HCT116 (cell line): ENCODE measurements around the gene PRRT1. TPM values are rescaled to one million over a fixed set of nuclear protein-coding genes. Genes with fewer than 3 reads are reported as not detected.

ENCODE experiments used
- ATAC-seq: fragments of 200-7000 bp; cut with Tn5 transposase; 2 replicates; pipeline ENCODE4 v1.9.1; 2020; ENCODE audit warnings: mild to moderate bottlenecking, moderate library complexity
- BruUV-seq: library from RNA; stranded (reverse); fragments of 400-500 nt; replicated peaks from 2 replicates; lab custom pipeline; 2021; lab: Mats Ljungman, UMichigan
- CTCF ChIA-PET: fragments of 300-600 bp; sonication (Branson Sonifier 250); formaldehyde crosslinking; loops from one replicate; lab custom pipeline; 2021; ENCODE audit warnings: antibody characterized with exemption; lab: Charles Lee
- POLR2A ChIA-PET: fragments of 300-600, 350-600 bp; sonication (Branson Sonifier 250); formaldehyde crosslinking; loops from one replicate; lab custom pipeline; 2021; ENCODE audit warnings: antibody characterized with exemption; lab: Charles Lee
- RAD21 ChIA-PET, 2 experiments: fragments of 300-600 bp; sonication (Branson Sonifier 250); formaldehyde crosslinking; loops; one replicate each; lab custom pipeline; 2023; ENCODE audit warnings: low total read pairs in 2 of 2; ENCODE audit not compliant: uncharacterized antibody in 2 of 2, unreplicated experiment in 2 of 2, low non-redundant PET in 1 of 2; lab: Charles Lee
- DNase-seq: peaks from one replicate; pipeline ENCODE4 v3.0.0-alpha.2; 2010; ENCODE audit warnings: low read depth, low spot score
- H2AFZ ChIP-seq: fragments of 200-600 bp; shearing (Covaris generic), sonication (generic); 2 replicates; pipeline ENCODE4 v1.6.1; 2017; ENCODE audit warnings: low read depth, mixed run types, mixed read lengths, antibody characterized with exemption, low read length; ENCODE audit not compliant: poor library complexity, severe bottlenecking
- H3K27ac ChIP-seq: 2 replicates; pipeline ENCODE4 v1.5.1; 2012; ENCODE audit warnings: low read depth, low read length
- H3K27me3 ChIP-seq: fragments of 200-600 bp; sonication (generic); 2 replicates; pipeline ENCODE4 v1.6.1; 2016; ENCODE audit warnings: mixed run types, low read length, mixed read lengths; ENCODE audit not compliant: insufficient read depth
- H3K36me3 ChIP-seq, 2 experiments: fragments of 200-500 bp in 1 of 2; fragments of 200-600 bp in 1 of 2; sonication (Bioruptor generic) in 1 of 2; sonication (generic) in 1 of 2; 2 replicates each; pipeline versions ENCODE4 v1.5.1 to v1.6.1; 2014 to 2016; ENCODE audit warnings: low read length in 2 of 2, inconsistent platforms in 1 of 2, mixed read lengths in 1 of 2, mixed run types in 1 of 2; ENCODE audit not compliant: insufficient read depth in 2 of 2, control insufficient read depth in 1 of 2
- H3K4me1 ChIP-seq, 2 experiments: fragments of 200-600 bp in 1 of 2; sonication (generic) in 1 of 2; 2 replicates each; pipeline versions ENCODE4 v1.5.1 to v1.6.1; 2012 to 2017; ENCODE audit warnings: low read length in 2 of 2, inconsistent platforms in 1 of 2, mild to moderate bottlenecking in 1 of 2, mixed read lengths in 1 of 2, mixed run types in 1 of 2, moderate library complexity in 1 of 2; ENCODE audit not compliant: insufficient read depth in 2 of 2, control insufficient read depth in 1 of 2
- H3K4me2 ChIP-seq: fragments of 200-600 bp; sonication (generic); 2 replicates; pipeline ENCODE4 v1.6.1; 2017; ENCODE audit warnings: mixed run types, low read length, mixed read lengths
- H3K4me3 ChIP-seq, 2 experiments: fragments of 200-600 bp in 1 of 2; sonication (generic) in 1 of 2; replicated peaks in 1 of 2; 2 replicates each; pipeline ENCODE4 v1.5.1; 2011 to 2016; ENCODE audit warnings: low read length in 2 of 2, control low read depth in 1 of 2, low read depth in 1 of 2, mild to moderate bottlenecking in 1 of 2, mixed read lengths in 1 of 2, mixed run types in 1 of 2
- H3K79me2 ChIP-seq: fragments of 200-600 bp; sonication (generic); 2 replicates; pipeline ENCODE4 v1.6.1; 2017; ENCODE audit warnings: mild to moderate bottlenecking, mixed run types, low read length, moderate library complexity, mixed read lengths; ENCODE audit not compliant: insufficient read depth
- H3K9ac ChIP-seq: fragments of 200-600 bp; sonication (generic); 2 replicates; pipeline ENCODE4 v1.6.1; 2016; ENCODE audit warnings: low read length, mixed read lengths
- H3K9me2 ChIP-seq: fragments of 200-600 bp; sonication (generic), shearing (Covaris generic); 2 replicates; pipeline ENCODE4 v1.6.1; 2017; ENCODE audit warnings: mixed run types, mild to moderate bottlenecking, moderate library complexity; ENCODE audit not compliant: insufficient read depth
- H3K9me3 ChIP-seq, 2 experiments: fragments of 200-500 bp in 1 of 2; fragments of 200-600 bp in 1 of 2; sonication (Bioruptor generic) in 1 of 2; sonication (generic) in 1 of 2; 2 replicates each; pipeline ENCODE4 v1.6.1; 2014 to 2017; ENCODE audit warnings: low read length in 2 of 2, mixed read lengths in 2 of 2, inconsistent platforms in 1 of 2, low read depth in 1 of 2, mild to moderate bottlenecking in 1 of 2, mixed run types in 1 of 2, moderate library complexity in 1 of 2; ENCODE audit not compliant: control insufficient read depth in 1 of 2, insufficient read depth in 1 of 2
- H4K20me1 ChIP-seq: fragments of 200-600 bp; sonication (generic), shearing (Covaris generic); 2 replicates; pipeline ENCODE4 v1.6.1; 2017; ENCODE audit warnings: mixed run types, mild to moderate bottlenecking, moderate library complexity; ENCODE audit not compliant: insufficient read depth
- CBX3 ChIP-seq: IDR thresholded peaks from 2 replicates; pipeline ENCODE4 v1.6.1; 2012; ENCODE audit warnings: low read depth
- CEBPB ChIP-seq: IDR thresholded peaks from 2 replicates; pipeline ENCODE4 v1.6.1; 2012; ENCODE audit warnings: low read depth
- EGR1 ChIP-seq: IDR thresholded peaks from 2 replicates; pipeline ENCODE4 v1.6.1; 2012; ENCODE audit warnings: low read depth
- ELF1 ChIP-seq: IDR thresholded peaks from 2 replicates; pipeline ENCODE4 v1.6.1; 2012; ENCODE audit warnings: low read depth, borderline replicate concordance
- EZH2 ChIP-seq: fragments of 200-600 bp; sonication (generic); IDR thresholded peaks from 2 replicates; pipeline ENCODE4 v1.6.1; 2017; ENCODE audit warnings: antibody characterized with exemption, mixed run types
- EZH2phosphoT487 ChIP-seq: fragments of 200-600 bp; IDR thresholded peaks from 2 replicates; pipeline ENCODE4 v1.6.1; 2018; ENCODE audit warnings: antibody characterized with exemption, borderline replicate concordance
- JUND ChIP-seq: IDR thresholded peaks from 2 replicates; pipeline ENCODE4 v1.6.1; 2012
- POLR2AphosphoS5 ChIP-seq: IDR thresholded peaks from 2 replicates; pipeline ENCODE4 v1.6.1; 2011; ENCODE audit warnings: mild to moderate bottlenecking, low read depth, low read length, moderate library complexity
- RAD21 ChIP-seq: IDR thresholded peaks from 2 replicates; pipeline ENCODE4 v1.6.1; 2012; ENCODE audit warnings: low read depth, mild to moderate bottlenecking
- SP1 ChIP-seq: IDR thresholded peaks from 2 replicates; pipeline ENCODE4 v1.6.1; 2012; ENCODE audit warnings: low read depth
- SRF ChIP-seq: IDR thresholded peaks from 2 replicates; pipeline ENCODE4 v1.6.1; 2012; ENCODE audit warnings: low read depth
- TCF7L2 ChIP-seq: IDR thresholded peaks from 2 replicates; pipeline ENCODE4 v1.7.0; 2011; ENCODE audit warnings: borderline replicate concordance, inconsistent platforms; ENCODE audit not compliant: insufficient read depth, insufficient read length; ENCODE audit errors: extremely low read depth
- YY1 ChIP-seq: IDR thresholded peaks from 2 replicates; pipeline ENCODE4 v1.6.1; 2011; ENCODE audit warnings: low read length, low read depth, moderate library complexity, mild to moderate bottlenecking; ENCODE audit not compliant: insufficient replicate concordance; ENCODE audit errors: extremely low read depth
- ZFX ChIP-seq: fragments of 450-650 bp; IDR thresholded peaks from 2 replicates; pipeline ENCODE4 v1.6.1; 2017
- ZNF274 ChIP-seq: fragments of 200-500 bp; sonication (Bioruptor generic); IDR thresholded peaks from 2 replicates; pipeline ENCODE4 v1.6.1; 2014; ENCODE audit warnings: mild to moderate bottlenecking, low read depth, low read length, inconsistent platforms
- intact Hi-C: fragments of 100-400 bp; cut with micrococcal nuclease; formaldehyde crosslinking; loops from 2 replicates; pipeline ENCODE4 v1.10.0; 2022
- total RNA-seq: library from RNA; stranded (reverse); gene quantifications from one replicate; pipeline ENCODE4 v1.2.1, GENCODE V29; 2021; ENCODE audit not compliant: unreplicated experiment
- TF ChIP-seq, protein P1 (sequence below): IDR thresholded peaks from 2 replicates; pipeline ENCODE4 v1.6.1; 2012; ENCODE audit warnings: low read depth
- TF ChIP-seq, protein P2 (sequence below): IDR thresholded peaks from 2 replicates; pipeline ENCODE4 v1.6.1; 2011; ENCODE audit warnings: mild to moderate bottlenecking, low read length, moderate library complexity; ENCODE audit not compliant: insufficient replicate concordance; ENCODE audit errors: extremely low read depth
- TF ChIP-seq, protein P3 (sequence below): IDR thresholded peaks from 2 replicates; pipeline ENCODE4 v1.6.1; 2012
- TF ChIP-seq, protein P4 (sequence below), 3 experiments: fragments of 200-600 bp in 1 of 3; sonication (generic) in 1 of 3; IDR thresholded peaks in 2 of 3; conservative IDR thresholded peaks in 1 of 3; 2 replicates each; pipeline ENCODE4 v1.5.1; 2012 to 2017; ENCODE audit warnings: low read depth in 2 of 3, low read length in 2 of 3, antibody characterized with exemption in 1 of 3, borderline replicate concordance in 1 of 3, control low read depth in 1 of 3, mild to moderate bottlenecking in 1 of 3, mixed read lengths in 1 of 3, mixed run types in 1 of 3, moderate library complexity in 1 of 3; ENCODE audit not compliant: insufficient read depth in 1 of 3
- TF ChIP-seq, protein P5 (sequence below): IDR thresholded peaks from 2 replicates; pipeline ENCODE4 v1.6.1; 2012

The PRRT1 gene
- total RNA-seq, 1 experiment from 2014 or later = 6.1 TPM

DNA sequence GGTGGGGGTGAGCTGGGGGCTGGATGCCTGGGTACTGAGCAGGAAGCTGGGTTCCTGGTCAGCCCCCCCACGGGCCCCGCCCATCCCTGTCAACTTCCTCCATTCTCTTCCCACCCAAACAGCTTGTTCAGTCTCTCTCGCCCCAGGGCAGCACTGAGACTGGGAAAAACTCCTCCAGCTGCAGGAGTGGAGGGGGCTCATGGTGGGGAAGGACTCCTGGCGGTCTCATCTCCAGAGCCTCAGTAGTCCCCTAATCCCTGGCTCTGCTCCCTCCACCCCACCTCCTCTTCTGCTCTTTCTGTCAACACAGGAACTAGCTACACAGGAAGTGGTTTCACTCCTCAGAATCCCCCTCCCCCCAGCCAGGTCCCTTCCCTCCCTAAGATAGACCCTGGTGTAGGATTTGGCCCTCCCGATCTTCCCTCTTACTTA lies 40.9 kb upstream of the PRRT1 start, which contains the start of gene GPSM3:
TSS of gene GPSM3 (minus strand) at position 36 of the 432 bp plus-strand sequence. CDS start 130 bp downstream, outside the sequence.
- Histone ChIP-seq H3K9me2 (no peaks in the 10 kb centered on the region), H3K79me2 (peaks cover 13% of the 10 kb centered on the region), H2AFZ (no peak within 1 kb of the TSS), H3K4me1 (peaks cover 33 to 69% of the 10 kb centered on the region in 2 experiments), H3K27ac (no peak within 1 kb of the TSS; the same call in 1 of the 2 replicates), H3K4me2 (peak within 1 kb of the TSS; percentile 52), H4K20me1 (no peaks in the 10 kb centered on the region), H3K36me3 (no peaks in the 10 kb centered on the region), H3K27me3 (no peaks in the 10 kb centered on the region), H3K9ac (peak within 1 kb of the TSS; percentile 16; the same call in 1 of the 2 replicates), H3K9me3 (no peaks in the 10 kb centered on the region), H3K4me3 (no peak within 1 kb of the TSS)
- ChIA-PET RAD21 (no interaction called here), CTCF (no interaction called here), POLR2A (interaction anchor here (1.0 kb wide), 1 partner anchor 16 kb away, joined by 5 read pairs; no protein-coding TSS in a partner anchor)
- ATAC-seq (no peak), DNase-seq (no peak)
- TF ChIP-seq CEBPB (no peak), ZNF274 (no peak), ZFX (no peak), RAD21 (no peak), YY1 (no peak), SRF (no peak), SP1 (no peak), EZH2phosphoT487 (no peak), JUND (no peak), EZH2 (no peak), EGR1 (no peak), TCF7L2 (no peak), CBX3 (no peak), ELF1 (no peak), POLR2AphosphoS5 (no peak)
- TF ChIP-seq, protein P1, sequence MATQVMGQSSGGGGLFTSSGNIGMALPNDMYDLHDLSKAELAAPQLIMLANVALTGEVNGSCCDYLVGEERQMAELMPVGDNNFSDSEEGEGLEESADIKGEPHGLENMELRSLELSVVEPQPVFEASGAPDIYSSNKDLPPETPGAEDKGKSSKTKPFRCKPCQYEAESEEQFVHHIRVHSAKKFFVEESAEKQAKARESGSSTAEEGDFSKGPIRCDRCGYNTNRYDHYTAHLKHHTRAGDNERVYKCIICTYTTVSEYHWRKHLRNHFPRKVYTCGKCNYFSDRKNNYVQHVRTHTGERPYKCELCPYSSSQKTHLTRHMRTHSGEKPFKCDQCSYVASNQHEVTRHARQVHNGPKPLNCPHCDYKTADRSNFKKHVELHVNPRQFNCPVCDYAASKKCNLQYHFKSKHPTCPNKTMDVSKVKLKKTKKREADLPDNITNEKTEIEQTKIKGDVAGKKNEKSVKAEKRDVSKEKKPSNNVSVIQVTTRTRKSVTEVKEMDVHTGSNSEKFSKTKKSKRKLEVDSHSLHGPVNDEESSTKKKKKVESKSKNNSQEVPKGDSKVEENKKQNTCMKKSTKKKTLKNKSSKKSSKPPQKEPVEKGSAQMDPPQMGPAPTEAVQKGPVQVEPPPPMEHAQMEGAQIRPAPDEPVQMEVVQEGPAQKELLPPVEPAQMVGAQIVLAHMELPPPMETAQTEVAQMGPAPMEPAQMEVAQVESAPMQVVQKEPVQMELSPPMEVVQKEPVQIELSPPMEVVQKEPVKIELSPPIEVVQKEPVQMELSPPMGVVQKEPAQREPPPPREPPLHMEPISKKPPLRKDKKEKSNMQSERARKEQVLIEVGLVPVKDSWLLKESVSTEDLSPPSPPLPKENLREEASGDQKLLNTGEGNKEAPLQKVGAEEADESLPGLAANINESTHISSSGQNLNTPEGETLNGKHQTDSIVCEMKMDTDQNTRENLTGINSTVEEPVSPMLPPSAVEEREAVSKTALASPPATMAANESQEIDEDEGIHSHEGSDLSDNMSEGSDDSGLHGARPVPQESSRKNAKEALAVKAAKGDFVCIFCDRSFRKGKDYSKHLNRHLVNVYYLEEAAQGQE = no peak
- TF ChIP-seq, protein P2, sequence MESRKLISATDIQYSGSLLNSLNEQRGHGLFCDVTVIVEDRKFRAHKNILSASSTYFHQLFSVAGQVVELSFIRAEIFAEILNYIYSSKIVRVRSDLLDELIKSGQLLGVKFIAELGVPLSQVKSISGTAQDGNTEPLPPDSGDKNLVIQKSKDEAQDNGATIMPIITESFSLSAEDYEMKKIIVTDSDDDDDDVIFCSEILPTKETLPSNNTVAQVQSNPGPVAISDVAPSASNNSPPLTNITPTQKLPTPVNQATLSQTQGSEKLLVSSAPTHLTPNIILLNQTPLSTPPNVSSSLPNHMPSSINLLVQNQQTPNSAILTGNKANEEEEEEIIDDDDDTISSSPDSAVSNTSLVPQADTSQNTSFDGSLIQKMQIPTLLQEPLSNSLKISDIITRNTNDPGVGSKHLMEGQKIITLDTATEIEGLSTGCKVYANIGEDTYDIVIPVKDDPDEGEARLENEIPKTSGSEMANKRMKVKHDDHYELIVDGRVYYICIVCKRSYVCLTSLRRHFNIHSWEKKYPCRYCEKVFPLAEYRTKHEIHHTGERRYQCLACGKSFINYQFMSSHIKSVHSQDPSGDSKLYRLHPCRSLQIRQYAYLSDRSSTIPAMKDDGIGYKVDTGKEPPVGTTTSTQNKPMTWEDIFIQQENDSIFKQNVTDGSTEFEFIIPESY = no peak
- TF ChIP-seq, protein P3, sequence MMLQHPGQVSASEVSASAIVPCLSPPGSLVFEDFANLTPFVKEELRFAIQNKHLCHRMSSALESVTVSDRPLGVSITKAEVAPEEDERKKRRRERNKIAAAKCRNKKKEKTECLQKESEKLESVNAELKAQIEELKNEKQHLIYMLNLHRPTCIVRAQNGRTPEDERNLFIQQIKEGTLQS = no peak
- TF ChIP-seq, protein P4, sequence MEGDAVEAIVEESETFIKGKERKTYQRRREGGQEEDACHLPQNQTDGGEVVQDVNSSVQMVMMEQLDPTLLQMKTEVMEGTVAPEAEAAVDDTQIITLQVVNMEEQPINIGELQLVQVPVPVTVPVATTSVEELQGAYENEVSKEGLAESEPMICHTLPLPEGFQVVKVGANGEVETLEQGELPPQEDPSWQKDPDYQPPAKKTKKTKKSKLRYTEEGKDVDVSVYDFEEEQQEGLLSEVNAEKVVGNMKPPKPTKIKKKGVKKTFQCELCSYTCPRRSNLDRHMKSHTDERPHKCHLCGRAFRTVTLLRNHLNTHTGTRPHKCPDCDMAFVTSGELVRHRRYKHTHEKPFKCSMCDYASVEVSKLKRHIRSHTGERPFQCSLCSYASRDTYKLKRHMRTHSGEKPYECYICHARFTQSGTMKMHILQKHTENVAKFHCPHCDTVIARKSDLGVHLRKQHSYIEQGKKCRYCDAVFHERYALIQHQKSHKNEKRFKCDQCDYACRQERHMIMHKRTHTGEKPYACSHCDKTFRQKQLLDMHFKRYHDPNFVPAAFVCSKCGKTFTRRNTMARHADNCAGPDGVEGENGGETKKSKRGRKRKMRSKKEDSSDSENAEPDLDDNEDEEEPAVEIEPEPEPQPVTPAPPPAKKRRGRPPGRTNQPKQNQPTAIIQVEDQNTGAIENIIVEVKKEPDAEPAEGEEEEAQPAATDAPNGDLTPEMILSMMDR (IDR thresholded peaks at IDR 0.05 in 2 of 3, conservative IDR thresholded peaks at IDR 0.05 in 1 of 3; ENCODE audit: borderline replicate concordance in 1 of 3, insufficient read depth in 1 of 3, low read depth in 2 of 3, low read length in 2 of 3) = no peak
- TF ChIP-seq, protein P5, sequence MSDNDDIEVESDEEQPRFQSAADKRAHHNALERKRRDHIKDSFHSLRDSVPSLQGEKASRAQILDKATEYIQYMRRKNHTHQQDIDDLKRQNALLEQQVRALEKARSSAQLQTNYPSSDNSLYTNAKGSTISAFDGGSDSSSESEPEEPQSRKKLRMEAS = no peak
- no TSS peak for BruUV-seq
- intact Hi-C loops = no loop called here
